ENCODE measurements around the gene TIAM1.

DNA sequence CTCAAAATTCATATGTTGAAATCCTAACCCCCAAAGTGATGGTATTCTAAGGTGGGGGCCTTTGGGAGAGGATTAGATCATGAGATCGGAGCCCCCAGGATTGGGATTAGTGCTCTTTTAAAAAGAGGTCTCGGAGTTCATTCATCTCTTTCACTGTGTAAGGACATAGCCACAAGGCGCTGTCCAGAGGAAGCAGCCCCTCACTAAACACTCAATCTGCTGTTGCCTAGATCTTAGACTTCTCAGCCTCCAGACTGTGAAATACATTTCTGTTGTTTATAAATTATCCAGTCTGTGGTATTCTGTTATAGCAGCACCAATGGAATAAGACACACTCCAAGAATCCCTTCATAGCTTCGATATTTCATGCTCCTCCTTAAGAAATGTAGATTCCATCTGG lies 12.4 kb upstream of the TIAM1 start:
- TF ChIP-seq, protein P1, sequence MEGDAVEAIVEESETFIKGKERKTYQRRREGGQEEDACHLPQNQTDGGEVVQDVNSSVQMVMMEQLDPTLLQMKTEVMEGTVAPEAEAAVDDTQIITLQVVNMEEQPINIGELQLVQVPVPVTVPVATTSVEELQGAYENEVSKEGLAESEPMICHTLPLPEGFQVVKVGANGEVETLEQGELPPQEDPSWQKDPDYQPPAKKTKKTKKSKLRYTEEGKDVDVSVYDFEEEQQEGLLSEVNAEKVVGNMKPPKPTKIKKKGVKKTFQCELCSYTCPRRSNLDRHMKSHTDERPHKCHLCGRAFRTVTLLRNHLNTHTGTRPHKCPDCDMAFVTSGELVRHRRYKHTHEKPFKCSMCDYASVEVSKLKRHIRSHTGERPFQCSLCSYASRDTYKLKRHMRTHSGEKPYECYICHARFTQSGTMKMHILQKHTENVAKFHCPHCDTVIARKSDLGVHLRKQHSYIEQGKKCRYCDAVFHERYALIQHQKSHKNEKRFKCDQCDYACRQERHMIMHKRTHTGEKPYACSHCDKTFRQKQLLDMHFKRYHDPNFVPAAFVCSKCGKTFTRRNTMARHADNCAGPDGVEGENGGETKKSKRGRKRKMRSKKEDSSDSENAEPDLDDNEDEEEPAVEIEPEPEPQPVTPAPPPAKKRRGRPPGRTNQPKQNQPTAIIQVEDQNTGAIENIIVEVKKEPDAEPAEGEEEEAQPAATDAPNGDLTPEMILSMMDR (IDR thresholded peaks at IDR 0.05), result no peak
- TF ChIP-seq SP1 (CRISPR knock-in tag; conservative IDR thresholded peaks at IDR 0.05) (no peak), NR2C2 (CRISPR knock-in tag; IDR thresholded peaks at IDR 0.05) (no peak)

All from WTC11 (cell line).